Activated CD4-positive, alpha-beta memory T cell treated with anti-CD3 and anti-CD28 coated beads, Interleukin-2, amount 10 ng/mL, durations not matched to agents 7 days and 5 days (primary cell): ENCODE results near the gene ROCK2. TPM values are rescaled to one million over a fixed set of nuclear protein-coding genes. Genes with fewer than 3 reads are reported as not detected.
"Not testable (repeated sequence)": the region's sequence is repeated elsewhere in the genome, so short reads cannot be mapped to it uniquely, and the experiment has no call there.

Source experiments
- CTCF ChIA-PET: fragments of 350-600 bp; sonication (Branson Sonifier 250); formaldehyde crosslinking; loops from one replicate; lab custom pipeline; 2021; ENCODE audit warnings: antibody characterized with exemption, inconsistent platforms; lab: Charles Lee
- POLR2A ChIA-PET: fragments of 350-600 bp; sonication (Branson Sonifier 250); formaldehyde crosslinking; loops from one replicate; lab custom pipeline; 2021; ENCODE audit warnings: antibody characterized with exemption; lab: Charles Lee
- DNase-seq: peaks from one replicate; pipeline ENCODE4 v3.0.0-alpha.2; 2020
- H3K27ac Mint-ChIP-seq: one replicate; pipeline ENCODE4 v1.8.0; 2021; ENCODE audit warnings: mild to moderate bottlenecking, mixed read lengths
- H3K27me3 Mint-ChIP-seq: one replicate; pipeline ENCODE4 v1.8.0; 2021; ENCODE audit warnings: mixed read lengths
- H3K36me3 Mint-ChIP-seq: one replicate; pipeline ENCODE4 v1.8.0; 2021; ENCODE audit warnings: low read depth, mixed read lengths
- H3K4me1 Mint-ChIP-seq: one replicate; pipeline ENCODE4 v1.8.0; 2021; ENCODE audit warnings: mixed read lengths
- H3K4me3 Mint-ChIP-seq: one replicate; pipeline ENCODE4 v1.8.0; 2021; ENCODE audit warnings: mild to moderate bottlenecking, mixed read lengths
- H3K9me3 Mint-ChIP-seq: one replicate; pipeline ENCODE4 v1.8.0; 2021; ENCODE audit warnings: mixed read lengths
- total RNA-seq, 2 experiments: library from RNA; stranded (reverse); gene quantifications; one replicate each; pipeline ENCODE4 v1.2.3, GENCODE V29; 2021

Gene ROCK2
- total RNA-seq, 2 experiments from 2014 or later, result 21.3 to 22.6 TPM

DNA sequence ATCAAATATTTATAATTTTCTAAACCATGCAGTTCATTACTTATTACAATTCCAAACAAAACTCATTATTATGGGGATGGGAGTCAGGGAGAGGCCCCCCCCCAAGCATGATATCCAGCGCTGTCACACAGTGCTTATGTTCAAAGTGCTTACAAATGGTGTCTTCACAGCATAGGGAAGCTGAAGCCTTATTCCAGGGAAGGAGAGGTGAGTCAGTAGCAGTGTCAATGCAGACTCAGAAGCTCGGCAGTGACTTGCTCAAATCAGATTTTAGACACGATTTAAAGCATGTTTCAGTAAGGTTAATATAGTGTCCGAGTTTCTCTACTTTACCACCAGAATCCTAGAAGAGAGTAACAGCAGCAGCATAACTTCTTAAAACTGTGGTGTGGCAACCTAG lies 164.5 kb downstream of the ROCK2 start:
- Mint-ChIP-seq H3K27ac (no peak overlapping the region), H3K36me3 (peaks cover 25% of the 10 kb centered on the region), H3K9me3 (no peaks in the 10 kb centered on the region), H3K4me3 (no peak overlapping the region), H3K4me1 (peaks cover 11% of the 10 kb centered on the region), H3K27me3 (no peaks in the 10 kb centered on the region)
- CTCF ChIA-PET, result interaction anchor here (0.6 kb wide), 1 partner anchor 345 kb away, joined by 3 read pairs; no protein-coding TSS in a partner anchor
- no peak for DNase-seq
- POLR2A ChIA-PET, result no interaction called here

DNA sequence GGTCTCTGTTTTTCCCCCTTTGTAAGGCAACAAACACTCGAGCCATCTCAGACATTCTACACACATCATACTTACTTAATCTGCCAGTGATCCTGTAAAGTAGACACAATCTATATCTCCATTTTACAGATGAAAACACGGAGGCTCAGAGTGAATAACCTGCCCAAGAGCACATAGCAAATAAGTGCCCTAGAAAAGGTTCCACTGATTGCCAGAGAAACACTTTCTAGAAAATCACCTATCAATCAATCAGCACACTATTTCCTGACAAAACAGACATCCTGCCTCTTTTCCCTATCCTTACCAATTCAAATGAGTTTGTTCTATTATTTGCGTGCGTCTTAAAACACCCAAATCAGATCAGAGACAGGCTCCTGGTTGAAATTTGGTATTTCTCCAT lies 165.2 kb downstream of the ROCK2 start:
- Mint-ChIP-seq H3K4me3 (no peak overlapping the region), H3K4me1 (peaks cover 12% of the 10 kb centered on the region), H3K9me3 (no peaks in the 10 kb centered on the region), H3K27me3 (no peaks in the 10 kb centered on the region), H3K27ac (no peak overlapping the region), H3K36me3 (peaks cover 22% of the 10 kb centered on the region)
- ChIA-PET CTCF (interaction anchor here (0.6 kb wide), 1 partner anchor 344 kb away, joined by 3 read pairs; no protein-coding TSS in a partner anchor), POLR2A (no interaction called here)
- DNase-seq, result no peak

DNA sequence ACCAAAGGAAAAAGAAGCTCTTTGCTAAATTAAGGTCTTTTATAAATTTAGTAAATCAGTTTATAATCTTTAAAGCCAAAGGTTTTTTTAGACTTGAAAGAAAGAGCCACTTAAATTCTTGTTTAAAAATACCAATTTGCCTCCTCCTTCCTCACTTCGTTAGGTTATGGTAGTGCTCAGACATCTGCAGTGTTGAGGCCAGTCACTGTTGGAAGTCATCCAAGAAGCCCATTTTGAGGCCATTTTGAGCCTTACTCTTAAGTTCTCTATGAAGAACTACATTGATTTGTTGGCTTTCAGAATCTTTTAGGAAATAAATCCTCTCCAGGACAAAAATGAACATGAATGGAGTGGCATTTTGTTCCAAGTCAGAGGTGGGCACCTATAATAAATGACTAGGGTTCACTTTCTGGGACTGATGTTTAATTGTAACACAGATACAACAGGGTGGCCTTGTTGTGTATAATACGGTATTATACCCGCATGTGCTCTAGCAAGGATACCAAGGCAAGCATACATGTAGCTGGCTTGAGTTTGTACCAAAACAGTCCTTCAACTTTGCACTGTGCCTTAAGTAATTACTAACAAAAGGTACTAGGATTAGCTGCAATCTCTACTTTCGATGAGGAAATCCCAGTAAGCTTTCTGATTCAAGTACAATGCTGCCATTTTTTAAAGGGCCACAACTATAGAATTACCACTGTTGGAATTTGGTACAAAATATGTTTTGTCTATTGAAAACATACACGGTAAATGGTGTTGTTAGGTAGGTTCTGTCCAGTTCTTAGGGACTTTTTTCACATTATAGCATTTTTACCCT lies 166.4 kb downstream of the ROCK2 start:
- ChIA-PET POLR2A (interaction anchor here (0.7 kb wide), 1 partner anchor 11 kb away, joined by 3 read pairs; no protein-coding TSS in a partner anchor), CTCF (interaction anchor here (0.9 kb wide), 1 partner anchor 10 kb away, joined by 3 read pairs; no protein-coding TSS in a partner anchor)
- H3K4me3 Mint-ChIP-seq, result no peak overlapping the region
- no peaks in the 10 kb centered on the region for H3K27me3 Mint-ChIP-seq
- H3K36me3 Mint-ChIP-seq, result peaks cover 22% of the 10 kb centered on the region
- H3K27ac Mint-ChIP-seq, result no peak overlapping the region
- DNase-seq, result no peak
- H3K9me3 Mint-ChIP-seq, result no peaks in the 10 kb centered on the region
- peaks cover 12% of the 10 kb centered on the region for H3K4me1 Mint-ChIP-seq

DNA sequence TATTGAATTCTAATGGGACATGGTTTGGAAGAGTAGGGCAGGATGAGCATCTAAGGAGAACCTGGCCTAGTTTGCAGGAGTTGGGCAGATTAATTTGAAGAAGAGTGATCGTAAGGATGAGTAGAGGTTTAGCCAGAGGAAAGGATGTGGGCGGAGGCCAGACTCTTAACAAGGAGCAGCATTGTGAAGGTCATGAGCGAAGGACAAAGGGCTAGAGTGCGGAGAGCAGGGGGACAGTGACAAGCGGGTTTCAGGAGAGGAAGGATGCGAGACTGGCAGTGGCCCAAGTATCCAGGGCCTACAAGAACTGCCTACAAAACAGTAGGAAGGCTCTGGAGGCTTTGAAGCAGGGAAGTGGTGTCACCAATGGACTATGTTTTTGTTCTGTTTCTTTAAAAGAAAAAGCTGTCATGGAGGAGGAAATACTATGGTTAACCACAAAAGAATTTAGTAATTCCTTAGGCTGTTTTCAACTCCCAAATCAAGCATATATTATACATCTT lies 169.1 kb downstream of the ROCK2 start:
- H3K36me3 Mint-ChIP-seq, result peaks cover 13% of the 10 kb centered on the region
- H3K9me3 Mint-ChIP-seq, result no peaks in the 10 kb centered on the region
- CTCF ChIA-PET, result no interaction called here
- H3K4me3 Mint-ChIP-seq, result no peak overlapping the region
- no peak for DNase-seq
- no peaks in the 10 kb centered on the region for H3K27me3 Mint-ChIP-seq
- POLR2A ChIA-PET, result interaction anchor here (0.9 to 1.2 kb wide), 4 partner anchors 14 to 46 kb away, joined by 3 to 6 read pairs (median 4); partner anchors contain the start of gene SLC66A3
- H3K4me1 Mint-ChIP-seq, result peaks cover 12% of the 10 kb centered on the region
- no peak overlapping the region for H3K27ac Mint-ChIP-seq

DNA sequence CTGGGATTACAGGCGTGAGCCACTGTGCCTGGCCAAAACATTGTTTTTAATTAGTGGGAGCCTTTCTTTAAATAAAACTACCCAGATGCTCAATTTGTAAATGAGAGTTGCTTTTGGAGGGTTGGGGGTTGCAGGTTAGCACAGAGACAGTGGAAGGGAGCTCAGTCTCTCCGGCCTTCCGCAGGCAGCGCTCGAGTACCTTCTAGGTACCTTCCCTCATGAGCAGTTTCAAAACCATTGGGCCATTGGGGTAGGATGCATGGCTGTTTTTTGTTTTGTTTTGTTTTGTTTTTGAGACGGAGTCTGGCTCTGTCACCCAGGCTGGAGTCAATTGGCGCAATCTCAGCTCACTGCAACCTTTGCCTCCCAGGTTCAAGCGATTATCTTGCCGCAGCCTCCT lies 170.2 kb downstream of the ROCK2 start:
- H3K27me3 Mint-ChIP-seq, result no peaks in the 10 kb centered on the region

DNA sequence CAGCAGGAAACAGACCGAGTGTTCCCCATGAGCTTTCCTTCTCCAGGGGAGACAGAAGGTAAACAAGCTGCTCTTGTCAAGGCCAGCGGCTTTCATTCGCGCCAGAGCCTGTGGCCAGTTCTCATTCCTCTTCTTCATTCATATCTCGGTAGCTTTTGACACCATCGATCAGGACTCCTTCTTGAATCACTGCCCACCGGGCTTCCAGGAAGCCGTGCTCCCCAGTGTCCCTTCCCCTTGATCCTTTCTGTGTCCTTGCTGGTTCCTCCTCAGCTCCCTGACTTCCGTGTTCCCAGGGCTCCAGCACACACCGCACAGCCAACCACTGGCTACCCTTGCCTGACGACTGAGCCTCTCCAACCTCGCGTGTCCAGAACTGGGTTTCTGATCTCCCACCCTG lies 175.1 kb downstream of the ROCK2 start:
- Mint-ChIP-seq H3K4me1 (no peaks in the 10 kb centered on the region), H3K27ac (no peak overlapping the region), H3K27me3 (no peaks in the 10 kb centered on the region), H3K4me3 (no peak overlapping the region), H3K36me3 (no peaks in the 10 kb centered on the region), H3K9me3 (no peaks in the 10 kb centered on the region)
- DNase-seq, result no peak
- CTCF ChIA-PET, result no interaction called here
- POLR2A ChIA-PET, result no interaction called here

More for the DNA sequence above, 170.2 kb downstream of the ROCK2 start:
- ChIA-PET POLR2A (no interaction called here), CTCF (no interaction called here)
- Mint-ChIP-seq H3K27ac (no peak overlapping the region), H3K4me3 (no peak overlapping the region), H3K9me3 (no peaks in the 10 kb centered on the region), H3K4me1 (peaks cover 12% of the 10 kb centered on the region), H3K36me3 (peaks cover 11% of the 10 kb centered on the region)
- no peak for DNase-seq

DNA sequence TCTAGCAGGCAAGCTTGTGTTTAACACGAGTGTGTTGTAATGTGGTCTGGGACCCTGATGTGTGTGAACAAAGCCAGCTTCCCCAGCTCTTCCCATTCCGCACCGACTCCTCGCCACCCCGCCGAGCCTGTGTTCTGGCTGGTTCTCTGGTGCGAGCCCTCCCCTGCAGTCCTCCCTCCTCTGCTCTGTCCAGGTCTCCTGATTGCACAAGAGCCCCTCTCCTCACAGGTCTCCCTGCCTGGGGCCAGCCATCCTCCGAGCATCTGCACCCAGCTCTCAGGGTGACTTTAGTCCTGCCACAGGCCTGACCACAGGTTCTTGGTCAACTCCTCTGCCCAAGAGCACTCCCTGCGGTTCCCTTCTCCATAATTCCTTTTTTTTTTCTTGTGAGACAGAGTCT lies 175.9 kb downstream of the ROCK2 start:
- no peak overlapping the region for H3K27ac Mint-ChIP-seq
- ChIA-PET CTCF (interaction anchor here (0.6 kb wide), 1 partner anchor 41 kb away, joined by 3 read pairs; no protein-coding TSS in a partner anchor), POLR2A (no interaction called here)
- H3K36me3 Mint-ChIP-seq, result no peaks in the 10 kb centered on the region
- no peaks in the 10 kb centered on the region for H3K9me3 Mint-ChIP-seq
- H3K4me1 Mint-ChIP-seq, result no peaks in the 10 kb centered on the region
- no peak for DNase-seq
- no peaks in the 10 kb centered on the region for H3K27me3 Mint-ChIP-seq
- H3K4me3 Mint-ChIP-seq, result no peak overlapping the region

DNA sequence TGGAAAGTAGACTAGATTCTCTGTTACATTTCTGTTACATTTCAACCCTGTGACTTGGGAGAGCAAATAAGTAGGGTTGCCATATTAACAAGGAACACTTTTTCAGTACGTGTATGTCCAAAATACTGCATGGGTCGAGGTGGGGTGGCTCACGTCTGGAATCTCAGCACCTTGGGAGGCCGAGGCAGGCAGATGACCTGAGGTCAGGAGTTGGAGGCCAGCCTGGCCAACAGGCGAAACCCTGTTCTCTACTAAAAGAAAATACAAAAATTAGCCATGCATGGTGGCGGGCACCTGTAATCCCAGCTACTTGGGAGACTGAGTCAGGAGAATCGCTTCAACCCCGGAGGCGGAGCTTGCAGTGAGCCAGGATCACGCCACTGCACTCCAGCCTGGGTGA lies 178.0 kb downstream of the ROCK2 start:
- Mint-ChIP-seq H3K27ac (no peak overlapping the region), H3K9me3 (no peaks in the 10 kb centered on the region), H3K4me3 (no peak overlapping the region), H3K36me3 (no peaks in the 10 kb centered on the region), H3K4me1 (peaks cover 5% of the 10 kb centered on the region), H3K27me3 (no peaks in the 10 kb centered on the region)
- no peak for DNase-seq
- POLR2A ChIA-PET, result no interaction called here
- CTCF ChIA-PET, result no interaction called here

DNA sequence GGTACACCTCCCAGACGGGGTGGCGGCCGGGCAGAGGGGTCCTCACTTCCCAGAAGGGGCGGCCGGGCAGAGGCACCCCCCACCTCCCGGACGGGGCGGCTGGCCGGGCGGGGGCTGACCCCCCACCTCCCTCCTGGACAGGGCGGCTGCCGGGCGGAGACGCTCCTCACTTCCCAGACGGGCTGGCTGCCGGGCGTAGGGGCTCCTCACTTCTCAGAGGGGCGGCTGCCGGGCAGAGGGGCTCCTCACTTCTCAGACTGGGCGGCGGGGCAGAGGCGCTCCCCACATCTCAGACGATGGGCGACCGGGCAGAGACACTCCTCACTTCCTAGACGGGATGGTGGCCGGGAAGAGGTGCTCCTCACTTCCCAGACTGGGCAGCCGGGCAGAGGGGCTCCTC lies 179.4 kb downstream of the ROCK2 start:
- CTCF ChIA-PET, H3K36me3 Mint-ChIP-seq, H3K4me3 Mint-ChIP-seq, DNase-seq, H3K9me3 Mint-ChIP-seq, H3K27me3 Mint-ChIP-seq, POLR2A ChIA-PET, H3K27ac Mint-ChIP-seq: not testable (repeated sequence)
- peaks cover 18% of the 10 kb centered on the region for H3K4me1 Mint-ChIP-seq

DNA sequence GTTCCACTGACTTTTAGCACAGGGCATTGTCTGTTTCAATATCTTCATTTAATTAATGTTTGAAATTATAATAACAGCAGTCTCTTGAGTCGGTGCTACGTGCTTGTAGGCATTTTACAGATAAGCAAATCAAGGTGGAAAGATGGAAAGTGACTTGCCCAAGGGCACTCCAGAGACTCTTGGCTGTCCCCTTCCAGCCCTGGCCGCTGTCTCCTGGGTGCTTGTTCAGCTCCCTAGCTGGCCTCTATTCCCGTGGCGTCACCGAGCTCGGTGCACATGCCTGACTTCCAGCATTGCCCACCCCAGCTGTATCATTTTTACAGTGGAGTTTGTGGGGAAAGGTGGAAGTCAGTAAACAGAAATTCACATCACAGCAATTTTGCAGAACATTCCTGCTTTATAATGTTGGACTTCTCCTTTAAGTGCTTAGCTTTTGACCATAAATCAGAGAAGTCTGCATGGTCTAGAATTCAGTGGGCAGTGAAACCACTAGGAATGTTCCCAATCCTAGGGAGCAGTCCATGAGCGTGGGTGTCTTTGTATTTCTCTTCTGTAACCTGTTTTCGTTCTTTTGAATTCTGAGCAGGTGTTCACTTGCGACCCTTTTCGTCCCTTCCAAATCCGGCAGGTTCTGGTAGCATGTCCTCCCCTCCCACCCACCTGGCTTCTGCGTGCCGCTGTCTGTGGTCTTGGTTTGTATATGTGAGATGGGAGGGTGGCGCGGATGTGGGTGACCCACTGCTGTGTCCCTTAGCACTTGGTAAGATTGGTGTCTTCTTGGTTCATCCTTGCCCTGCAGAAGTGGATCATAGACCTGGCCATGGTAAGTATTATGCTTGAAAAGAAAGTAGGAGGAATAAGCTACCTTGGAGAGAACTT lies 180.8 kb downstream of the ROCK2 start:
- DNase-seq, result no peak
- no peaks in the 10 kb centered on the region for H3K27me3 Mint-ChIP-seq
- no peaks in the 10 kb centered on the region for H3K36me3 Mint-ChIP-seq
- H3K4me1 Mint-ChIP-seq, result peaks cover 19% of the 10 kb centered on the region
- POLR2A ChIA-PET, result interaction anchor here (0.6 to 2.3 kb wide), 3 partner anchors 8 to 31 kb away, joined by 3 to 5 read pairs (median 5); a partner anchor contains a TSS
- CTCF ChIA-PET, result interaction anchor here (0.6 to 0.8 kb wide), 2 partner anchors 31 to 303 kb away, joined by 3 to 4 read pairs; a partner anchor contains a TSS
- no peak overlapping the region for H3K27ac Mint-ChIP-seq
- H3K4me3 Mint-ChIP-seq, result no peak overlapping the region
- no peaks in the 10 kb centered on the region for H3K9me3 Mint-ChIP-seq

DNA sequence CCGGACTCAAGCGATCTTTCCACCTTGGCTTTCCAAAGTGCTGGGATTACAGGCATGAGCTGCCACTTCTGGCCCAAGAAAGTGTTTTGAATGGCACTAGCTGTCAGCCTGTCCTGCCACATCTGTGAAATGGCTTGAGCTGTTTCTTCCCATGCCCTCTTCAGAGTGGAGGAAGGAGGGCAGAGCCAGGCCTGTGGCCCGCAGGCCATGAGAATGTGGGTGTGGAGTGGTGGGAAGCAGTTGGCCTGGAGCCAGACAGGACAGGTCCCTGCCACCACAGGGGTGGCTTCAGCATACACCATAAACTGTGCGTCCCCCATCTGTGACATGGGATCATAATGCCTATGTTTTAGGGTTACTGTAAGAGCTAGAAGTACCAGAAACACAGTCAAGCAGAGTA lies 182.7 kb downstream of the ROCK2 start:
- ChIA-PET CTCF (interaction anchor here (0.7 to 1.7 kb wide), 4 partner anchors 18 to 421 kb away, joined by 3 to 12 read pairs (median 4); a partner anchor contains a TSS), POLR2A (interaction anchor here (0.9 to 2.3 kb wide), 5 partner anchors 14 to 349 kb away, joined by 3 to 6 read pairs (median 4); partner anchors contain the start of gene PDIA6)
- Mint-ChIP-seq H3K36me3 (no peaks in the 10 kb centered on the region), H3K4me3 (no peak overlapping the region), H3K27ac (peak overlapping the region; percentile 96), H3K4me1 (peaks cover 20% of the 10 kb centered on the region), H3K9me3 (no peaks in the 10 kb centered on the region), H3K27me3 (no peaks in the 10 kb centered on the region)
- DNase-seq, result no peak

DNA sequence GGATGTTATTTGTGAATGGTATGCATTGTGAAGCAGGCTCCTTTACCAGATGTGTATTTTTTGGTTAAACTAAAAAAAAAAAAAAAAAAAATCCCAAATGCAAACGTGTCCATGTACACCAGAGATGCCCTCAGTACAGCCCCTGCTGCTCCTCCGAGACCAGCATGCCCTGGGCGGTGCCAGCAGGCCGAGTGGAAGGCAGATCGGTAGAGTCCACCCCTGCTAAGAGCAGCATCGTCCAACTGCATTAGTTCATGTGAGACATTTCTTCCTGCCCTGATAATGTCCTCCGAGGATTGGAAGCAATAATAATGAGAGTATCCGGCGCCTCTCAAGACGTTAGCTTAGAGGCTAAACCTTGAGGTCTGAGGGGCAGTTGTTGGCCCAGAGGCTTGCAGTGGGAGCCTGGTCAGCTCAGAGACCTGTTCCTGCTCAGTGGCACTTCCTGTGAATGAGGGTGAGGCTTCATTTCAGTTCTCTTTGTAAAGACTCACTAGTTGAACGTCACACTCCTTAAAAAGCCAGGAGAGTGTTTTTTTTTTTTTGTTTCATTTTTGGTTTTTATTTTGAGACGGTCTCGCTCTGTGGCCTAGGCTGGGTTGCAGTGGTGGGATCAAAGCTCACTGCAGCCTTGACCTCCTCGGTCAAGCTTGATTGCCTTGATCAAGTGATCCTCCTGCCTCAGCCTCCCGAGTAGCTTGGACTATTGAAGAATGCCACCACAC lies 183.5 kb downstream of the ROCK2 start:
- Mint-ChIP-seq H3K27me3 (no peaks in the 10 kb centered on the region), H3K9me3 (no peaks in the 10 kb centered on the region), H3K4me3 (peak overlapping the region; percentile 64), H3K4me1 (peaks cover 29% of the 10 kb centered on the region), H3K36me3 (no peaks in the 10 kb centered on the region), H3K27ac (peak overlapping the region; percentile 96)
- peak; percentile 39 for DNase-seq
- ChIA-PET POLR2A (interaction anchor here (0.9 to 1.7 kb wide), 4 partner anchors 14 to 349 kb away, joined by 3 to 6 read pairs (median 4); partner anchors contain the start of gene PDIA6), CTCF (interaction anchor here (0.7 to 1.7 kb wide), 3 partner anchors 17 to 29 kb away, joined by 4 to 12 read pairs (median 5); a partner anchor contains a TSS)
